Measurements from ENCODE around the gene ELOVL7. TPM values are rescaled to one million over a fixed set of nuclear protein-coding genes. Genes with fewer than 3 reads are reported as not detected.

ELOVL7 gene
- total RNA-seq, 6 experiments from 2014 or later: 0.07 to 0.17 TPM; not detected in 4

DNA sequence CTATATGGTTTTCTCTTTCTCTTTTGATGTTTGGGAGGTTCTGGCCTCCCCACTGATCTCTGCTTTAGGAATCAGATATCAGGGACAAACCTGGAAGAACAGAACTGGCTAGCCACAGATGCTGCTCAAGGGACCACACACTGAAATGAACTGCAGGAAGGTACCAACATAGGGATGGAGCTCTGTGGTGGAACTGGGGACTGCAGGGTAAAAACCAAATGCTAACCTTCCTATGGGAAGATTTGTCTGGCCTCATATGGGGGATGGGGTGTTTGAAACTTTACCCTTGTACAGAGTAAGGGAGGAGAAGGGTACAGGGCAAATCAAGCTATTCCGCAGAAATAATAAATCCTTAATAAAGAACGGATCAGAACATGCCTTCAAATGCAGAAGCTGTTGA, 49.4 kb downstream of the ELOVL7 start:
- H3K9me3 Mint-ChIP-seq: no peaks in the 10 kb centered on the region
- H3K27ac Mint-ChIP-seq: no peak overlapping the region
- H3K4me3 Mint-ChIP-seq: no peak overlapping the region
- peaks cover 12% of the 10 kb centered on the region for H3K27me3 Mint-ChIP-seq (ENCODE audit: insufficient read depth)
- no peak for DNase-seq
- H3K4me1 Mint-ChIP-seq (ENCODE audit: low read depth): no peaks in the 10 kb centered on the region
- no peaks in the 10 kb centered on the region for H3K36me3 Mint-ChIP-seq (ENCODE audit: low read depth)
- TF ChIP-seq CTCF (IDR thresholded peaks at IDR 0.05): no peak

DNA sequence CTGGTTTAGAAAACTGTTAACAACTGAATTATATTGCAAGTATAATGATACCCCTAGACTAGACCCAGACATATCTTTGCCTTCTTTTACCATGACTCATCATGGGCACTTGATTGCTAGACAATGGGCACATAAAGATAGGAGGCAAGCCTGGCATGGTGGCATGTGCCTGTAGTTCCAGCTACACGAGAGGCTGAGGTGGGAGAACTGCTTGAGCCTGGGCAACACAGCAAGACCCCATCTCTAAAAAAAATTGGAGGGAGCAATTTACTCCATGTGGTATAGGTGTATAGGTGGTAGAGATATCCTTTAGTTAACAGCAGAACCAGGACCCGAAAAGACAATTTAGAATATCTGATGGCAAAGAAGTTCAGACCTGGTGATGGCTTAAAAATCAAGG, 51.6 kb downstream of the ELOVL7 start:
- DNase-seq: no peak
- no peaks in the 10 kb centered on the region for H3K9me3 Mint-ChIP-seq
- H3K36me3 Mint-ChIP-seq (ENCODE audit: low read depth): no peaks in the 10 kb centered on the region
- no peak overlapping the region for H3K27ac Mint-ChIP-seq
- no peaks in the 10 kb centered on the region for H3K4me1 Mint-ChIP-seq (ENCODE audit: low read depth)
- TF ChIP-seq CTCF (IDR thresholded peaks at IDR 0.05): no peak
- no peak overlapping the region for H3K4me3 Mint-ChIP-seq
- H3K27me3 Mint-ChIP-seq (ENCODE audit: insufficient read depth): peaks cover 7% of the 10 kb centered on the region

DNA sequence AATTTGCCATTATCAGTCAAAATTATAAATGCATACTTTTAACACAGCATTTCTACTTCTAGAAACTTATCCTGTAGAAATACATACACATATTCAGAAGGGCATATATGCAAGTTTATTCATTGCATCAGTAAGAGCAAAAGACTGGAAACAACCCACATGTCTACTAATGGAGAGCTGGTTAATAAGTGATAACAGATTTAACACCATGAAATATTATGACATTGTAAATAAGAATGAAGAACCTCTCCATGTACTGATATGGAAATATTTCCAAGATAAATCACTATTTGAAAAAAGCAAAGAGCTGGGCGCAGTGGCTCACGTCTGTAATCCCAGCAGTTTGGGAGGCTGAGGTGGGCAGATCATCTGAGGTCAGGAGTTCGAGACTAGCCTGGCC, 54.5 kb downstream of the ELOVL7 start:
- Mint-ChIP-seq H3K4me1 (ENCODE audit: low read depth) (no peaks in the 10 kb centered on the region), H3K9me3 (no peaks in the 10 kb centered on the region), H3K27ac (no peak overlapping the region), H3K36me3 (ENCODE audit: low read depth) (no peaks in the 10 kb centered on the region), H3K27me3 (ENCODE audit: insufficient read depth) (peaks cover 3% of the 10 kb centered on the region; the same call in 1 of the 2 replicates), H3K4me3 (no peak overlapping the region)
- DNase-seq: no peak
- TF ChIP-seq CTCF (IDR thresholded peaks at IDR 0.05): no peak

DNA sequence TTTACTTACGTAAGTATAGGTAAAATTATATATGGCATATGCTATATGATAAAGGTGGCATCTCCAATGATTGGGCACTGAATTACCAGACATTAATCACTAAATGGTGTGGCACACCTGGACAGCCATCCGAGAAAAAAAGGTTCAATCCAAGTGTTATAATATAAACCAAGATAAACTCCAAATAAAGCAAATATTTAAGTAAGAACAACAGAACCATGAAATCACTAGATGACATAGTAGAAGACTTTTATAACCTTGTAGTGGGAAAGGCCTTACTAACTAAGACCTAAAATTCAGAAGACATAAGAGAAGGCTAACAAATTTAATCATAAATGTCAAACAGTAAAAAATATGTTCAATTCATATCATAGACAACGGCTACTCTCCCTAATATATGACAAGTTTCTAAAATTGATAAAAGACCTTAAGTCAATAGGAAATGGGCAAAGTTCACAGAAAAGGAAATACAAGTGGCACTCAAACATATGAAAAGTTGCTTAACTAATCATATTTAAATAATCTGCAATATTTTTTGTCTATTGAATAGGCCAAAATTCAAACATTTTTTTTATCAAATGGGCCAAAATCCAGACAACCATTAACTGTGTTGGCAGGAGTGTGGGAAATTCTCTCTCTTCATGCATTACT, 55.1 kb downstream of the ELOVL7 start:
- Mint-ChIP-seq H3K4me3 (no peak overlapping the region), H3K27ac (no peak overlapping the region), H3K4me1 (ENCODE audit: low read depth) (no peaks in the 10 kb centered on the region), H3K27me3 (ENCODE audit: insufficient read depth) (peaks cover 3% of the 10 kb centered on the region; the same call in 1 of the 2 replicates), H3K36me3 (ENCODE audit: low read depth) (no peaks in the 10 kb centered on the region), H3K9me3 (no peaks in the 10 kb centered on the region)
- no peak for TF ChIP-seq CTCF (IDR thresholded peaks at IDR 0.05)
- no peak for DNase-seq

DNA sequence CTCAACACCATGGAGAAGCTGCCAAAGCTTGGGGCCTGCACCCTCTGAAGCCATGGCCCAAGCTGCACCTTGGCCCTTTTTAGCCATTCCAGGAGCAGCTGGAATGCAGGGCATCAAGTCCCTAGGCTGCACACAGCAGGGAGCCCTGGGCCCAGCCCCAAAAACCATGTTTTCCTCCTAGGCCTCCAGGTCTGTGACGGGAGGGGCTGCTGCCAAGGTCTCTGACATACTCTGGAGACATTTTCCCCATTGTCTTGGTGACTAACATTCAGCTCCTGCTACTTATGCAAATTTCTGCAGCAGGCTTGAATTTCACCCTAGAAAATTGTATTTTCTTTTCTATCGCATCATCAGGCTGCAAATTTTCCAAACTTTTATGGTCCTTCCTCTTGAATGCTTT, 64.6 kb downstream of the ELOVL7 start:
- H3K36me3 Mint-ChIP-seq (ENCODE audit: low read depth): no peaks in the 10 kb centered on the region
- no peak overlapping the region for H3K27ac Mint-ChIP-seq
- no peak for TF ChIP-seq CTCF (IDR thresholded peaks at IDR 0.05)
- H3K27me3 Mint-ChIP-seq (ENCODE audit: insufficient read depth): peaks cover 3% of the 10 kb centered on the region
- no peaks in the 10 kb centered on the region for H3K9me3 Mint-ChIP-seq
- H3K4me3 Mint-ChIP-seq: no peak overlapping the region
- peaks cover 12% of the 10 kb centered on the region for H3K4me1 Mint-ChIP-seq (ENCODE audit: low read depth)
- DNase-seq: no peak
